ENCODE measurements around the gene SCAMP4.
A peak's percentile ranks its signal among the peaks of the same experiment; 100 is the strongest.
"Not testable (repeated sequence)": the region's sequence is repeated elsewhere in the genome, so short reads cannot be mapped to it uniquely, and the experiment has no call there.

SCAMP4 gene

GRCh38 chr19:1883784-1884183 lies 21.4 kb upstream of the SCAMP4 start:
- no peak for DNase-seq

GRCh38 chr19:1884291-1884718 lies 20.9 kb upstream of the SCAMP4 start:
- no peak for DNase-seq

GRCh38 chr19:1884719-1885334 lies 20.4 kb upstream of the SCAMP4 start:
- DNase-seq: no peak

DNA sequence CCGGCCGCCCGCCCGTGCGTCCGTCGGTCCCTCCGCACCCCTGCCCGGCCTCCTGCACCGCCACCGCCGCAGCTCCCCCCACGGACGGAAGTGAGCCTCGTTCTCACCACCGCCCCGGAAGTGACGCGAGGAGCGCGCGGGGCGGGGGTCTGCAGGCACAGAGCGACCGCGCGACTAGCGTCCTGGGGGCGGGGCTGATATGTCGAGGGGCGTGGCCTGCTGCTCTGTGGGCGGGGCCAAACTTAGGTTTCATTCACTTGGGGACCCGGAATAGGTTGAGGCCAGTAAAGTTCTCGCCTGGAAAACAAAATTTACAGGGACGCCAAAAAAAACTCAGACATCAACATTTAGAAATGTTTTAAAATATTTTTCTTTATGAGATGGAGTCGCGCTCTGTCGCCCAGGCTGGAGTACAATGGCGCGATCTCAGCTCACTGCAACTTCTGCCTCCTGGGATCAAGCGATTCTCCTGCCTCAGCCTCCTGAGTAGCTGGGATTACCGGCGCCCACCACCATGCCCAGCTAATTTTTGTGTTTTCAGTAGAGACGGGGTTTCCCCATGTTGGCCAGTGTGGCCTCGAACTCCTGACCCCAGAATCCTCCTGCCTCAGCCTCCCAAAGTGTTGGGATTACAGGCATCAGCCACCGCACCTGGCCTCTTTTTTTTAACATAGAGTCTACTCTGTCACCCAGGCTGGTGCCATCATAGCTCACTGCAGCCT lies 19.6 kb upstream of the SCAMP4 start, which contains the start of gene ABHD17A:
Gene ABHD17A (minus strand): TSS at position 99 of the 722 bp plus-strand sequence. CDS start 3,930 bp downstream, outside the sequence.
- DNase-seq: peak; percentile 33

DNA sequence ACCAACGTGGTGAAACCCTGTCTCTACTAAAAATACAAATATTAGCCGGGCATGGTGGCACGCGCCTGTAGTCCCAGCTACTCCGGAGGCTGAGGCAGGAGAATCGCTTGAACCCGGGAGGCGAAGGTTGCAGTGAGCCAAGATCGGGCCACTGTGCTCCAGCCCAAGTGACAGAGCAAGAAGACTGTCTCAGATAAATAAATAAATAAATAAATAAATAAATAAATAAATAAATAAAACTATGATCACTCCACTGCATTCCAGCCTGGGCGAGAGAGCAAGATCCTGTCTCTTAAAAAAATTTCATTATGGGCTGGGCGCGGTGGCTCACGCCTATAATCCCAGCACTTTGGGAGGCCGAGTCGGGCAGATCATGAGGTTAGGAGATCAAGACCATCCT lies 18.8 kb upstream of the SCAMP4 start:
- DNase-seq: not testable (repeated sequence)

- DNase-seq: no peak
These were observed 16.8 kb upstream of the SCAMP4 start for GRCh38 chr19:1888385-1888784.

- no peak for DNase-seq
These were observed 15.3 kb upstream of the SCAMP4 start for GRCh38 chr19:1889907-1890306.

- DNase-seq: no peak
These were observed 11.4 kb upstream of the SCAMP4 start for GRCh38 chr19:1893791-1894190.

DNA sequence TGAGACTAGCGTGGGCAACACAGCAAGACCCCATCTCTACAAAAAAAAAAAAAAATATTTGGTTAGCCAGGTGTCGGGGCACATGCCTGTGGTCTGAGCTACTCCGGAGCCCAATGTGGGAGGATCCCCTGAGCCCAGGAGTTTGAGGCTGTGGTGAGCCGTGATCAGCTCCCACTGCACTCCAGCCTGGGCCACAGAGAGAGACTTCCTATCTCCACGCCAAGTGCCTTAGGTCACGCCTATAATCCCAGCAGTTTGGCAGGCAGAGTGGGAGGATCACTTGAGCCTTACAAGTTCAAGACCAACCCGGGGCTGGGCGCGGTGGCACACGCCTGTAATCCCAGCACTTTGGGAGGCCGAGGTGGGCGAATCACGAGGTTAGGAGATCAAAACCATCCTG lies 8.7 kb upstream of the SCAMP4 start:
- DNase-seq: no peak

DNA sequence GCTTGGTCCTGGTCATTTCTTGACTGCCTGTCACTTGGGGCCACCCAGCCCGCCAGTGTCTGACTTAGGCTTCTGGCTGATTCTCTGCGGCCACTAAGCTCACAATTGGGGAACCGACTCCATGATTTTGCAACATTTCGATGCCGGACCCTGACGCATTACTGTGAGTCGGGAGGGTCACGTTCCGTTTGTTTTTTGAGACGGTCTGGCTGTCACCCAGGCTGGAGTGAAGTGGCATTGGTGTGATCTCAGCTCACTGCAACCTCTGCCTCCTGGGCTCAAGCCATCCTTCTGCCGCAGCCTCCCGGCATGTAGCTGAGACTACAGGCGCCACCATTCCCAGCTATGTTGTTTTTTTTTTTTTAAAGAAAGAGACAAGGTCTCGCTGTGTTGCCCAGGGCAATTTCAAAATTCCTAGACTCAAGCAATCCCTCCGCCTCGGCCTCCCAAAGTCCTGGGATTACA lies 3.2 kb upstream of the SCAMP4 start:
- no peak for DNase-seq

DNA sequence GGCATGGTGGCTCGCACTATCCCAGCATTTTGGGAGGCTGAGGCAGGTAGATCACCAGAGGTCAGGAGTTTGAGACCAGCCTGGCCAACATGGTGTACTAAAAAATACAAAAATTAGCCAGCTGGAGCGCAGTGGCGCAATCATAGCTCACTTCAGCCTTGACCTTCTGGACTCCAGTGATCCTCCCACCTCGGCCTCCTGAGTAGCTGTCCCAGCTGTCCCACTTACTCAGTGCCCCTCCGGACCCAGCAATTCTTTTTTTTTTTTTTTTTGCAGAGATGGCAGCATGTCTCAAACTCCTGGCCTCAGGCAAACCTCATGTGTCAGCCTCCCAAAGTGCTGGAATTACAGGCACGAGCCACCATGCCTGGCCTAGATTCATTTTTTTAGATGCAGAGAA lies 2.3 kb upstream of the SCAMP4 start:
- DNase-seq: no peak

DNA sequence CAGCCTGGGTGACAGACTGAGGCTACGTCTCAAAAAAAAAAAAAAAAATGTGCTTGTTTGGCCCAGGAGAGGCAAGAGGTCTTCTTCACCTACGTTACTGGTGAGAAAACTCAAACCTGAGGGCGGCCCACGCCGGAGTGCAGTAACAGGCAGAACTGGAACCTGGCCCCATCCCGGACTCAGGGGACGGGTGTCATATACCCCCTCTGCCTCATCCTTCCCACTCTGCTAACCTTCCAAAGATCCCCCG lies 414 bp upstream of the SCAMP4 start:
- DNase-seq: no peak

DNA sequence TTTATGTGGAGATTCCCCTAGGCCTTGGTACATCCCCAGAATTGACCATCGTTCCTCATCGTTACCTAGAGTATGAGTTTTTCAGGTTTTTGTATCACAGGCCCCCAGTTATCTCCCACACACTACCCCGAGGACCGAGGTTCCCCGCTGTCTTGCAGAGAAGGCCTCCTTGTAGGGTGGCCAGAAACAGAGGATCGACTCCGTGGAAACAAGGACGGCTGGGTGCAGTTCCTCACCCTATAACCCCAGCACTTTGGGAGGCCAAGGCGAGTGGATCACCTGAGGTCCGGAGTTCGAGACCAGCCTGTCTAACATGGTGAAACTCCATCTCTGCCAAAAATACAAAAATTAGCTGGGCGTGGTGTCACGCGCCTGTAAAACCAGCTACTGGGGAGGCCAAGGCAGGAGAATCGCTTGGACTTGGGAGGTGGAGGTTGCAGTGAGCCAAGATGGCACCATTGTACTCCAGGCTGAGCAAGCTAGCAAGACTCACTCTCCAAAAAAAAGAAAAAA lies 720 bp downstream of the SCAMP4 start:
- DNase-seq: no peak

DNA sequence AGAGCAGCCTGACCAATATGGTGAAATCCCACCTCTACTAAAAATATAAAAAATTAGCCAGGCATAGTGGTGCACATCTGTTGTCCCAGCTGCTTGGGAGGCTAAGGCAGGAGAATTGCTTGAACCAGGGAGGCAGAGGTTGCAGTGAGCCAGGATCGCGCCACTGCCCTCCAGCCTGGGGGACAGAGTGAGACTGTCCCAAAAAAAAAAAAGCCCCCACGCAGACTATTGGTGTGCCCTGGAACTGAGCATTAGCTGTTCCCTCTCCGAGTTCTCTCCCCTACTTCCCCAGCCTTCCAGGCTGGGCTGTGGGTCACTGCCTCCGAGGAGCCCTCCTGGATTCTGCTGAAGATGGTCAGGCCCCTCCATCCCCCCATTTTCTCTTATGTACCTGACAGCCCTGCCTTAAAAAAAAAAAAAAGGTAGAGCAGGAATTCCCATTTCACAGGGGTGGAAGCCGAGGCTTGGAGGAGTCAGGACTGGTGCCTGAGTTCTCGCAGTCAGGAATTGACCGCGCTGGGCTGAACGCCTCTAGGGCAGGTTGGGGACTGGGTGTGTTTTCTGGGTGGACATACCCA lies 1.9 kb downstream of the SCAMP4 start:
- DNase-seq: no peak

GRCh38 chr19:1907563-1908363 lies 2.6 kb downstream of the SCAMP4 start:
- DNase-seq: no peak

GRCh38 chr19:1908364-1908678 lies 3.1 kb downstream of the SCAMP4 start:
- DNase-seq: no peak

DNA sequence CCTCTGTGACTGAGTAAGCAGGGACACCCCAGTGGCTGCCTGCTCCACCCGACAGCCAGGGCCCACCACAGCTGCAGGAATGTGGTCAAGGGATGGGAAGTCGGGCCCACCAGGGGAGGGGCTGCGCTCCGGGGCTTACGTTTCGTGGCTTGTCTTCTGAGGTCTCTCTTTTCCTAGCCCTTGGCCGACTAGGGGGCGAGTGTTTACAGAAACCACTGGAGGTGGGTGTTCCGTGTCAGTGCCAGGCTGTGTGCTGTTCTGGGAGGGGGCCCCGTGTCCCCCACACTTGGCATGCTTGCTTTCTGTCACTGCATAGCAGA lies 4.5 kb downstream of the SCAMP4 start:
- DNase-seq: no peak

GRCh38 chr19:1910177-1910576 lies 5.0 kb downstream of the SCAMP4 start:
- DNase-seq: no peak

DNA sequence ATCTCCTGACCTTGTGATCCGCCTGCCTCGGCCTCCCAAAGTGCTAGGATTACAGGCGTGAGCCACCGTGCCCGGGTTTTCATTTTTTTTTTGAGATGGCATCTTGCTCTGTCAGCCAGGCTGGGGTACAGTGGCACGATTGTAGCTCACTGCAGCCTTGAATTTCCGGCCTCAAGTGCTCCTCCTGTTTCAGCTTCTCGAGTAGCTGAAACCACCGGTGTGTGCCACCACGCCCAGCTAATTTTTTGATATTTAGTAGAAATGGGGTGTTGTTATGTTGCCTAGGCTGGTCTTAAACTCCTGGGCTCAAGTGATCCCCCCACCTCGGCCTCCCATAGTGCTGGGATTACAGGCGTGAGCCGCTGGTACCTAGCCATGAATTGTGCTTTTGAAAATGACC lies 5.9 kb downstream of the SCAMP4 start:
- no peak for DNase-seq

- no peak for DNase-seq
These were observed 6.8 kb downstream of the SCAMP4 start for GRCh38 chr19:1911995-1912394.

GRCh38 chr19:1912760-1913505 lies 7.7 kb downstream of the SCAMP4 start:
- DNase-seq: no peak

DNA sequence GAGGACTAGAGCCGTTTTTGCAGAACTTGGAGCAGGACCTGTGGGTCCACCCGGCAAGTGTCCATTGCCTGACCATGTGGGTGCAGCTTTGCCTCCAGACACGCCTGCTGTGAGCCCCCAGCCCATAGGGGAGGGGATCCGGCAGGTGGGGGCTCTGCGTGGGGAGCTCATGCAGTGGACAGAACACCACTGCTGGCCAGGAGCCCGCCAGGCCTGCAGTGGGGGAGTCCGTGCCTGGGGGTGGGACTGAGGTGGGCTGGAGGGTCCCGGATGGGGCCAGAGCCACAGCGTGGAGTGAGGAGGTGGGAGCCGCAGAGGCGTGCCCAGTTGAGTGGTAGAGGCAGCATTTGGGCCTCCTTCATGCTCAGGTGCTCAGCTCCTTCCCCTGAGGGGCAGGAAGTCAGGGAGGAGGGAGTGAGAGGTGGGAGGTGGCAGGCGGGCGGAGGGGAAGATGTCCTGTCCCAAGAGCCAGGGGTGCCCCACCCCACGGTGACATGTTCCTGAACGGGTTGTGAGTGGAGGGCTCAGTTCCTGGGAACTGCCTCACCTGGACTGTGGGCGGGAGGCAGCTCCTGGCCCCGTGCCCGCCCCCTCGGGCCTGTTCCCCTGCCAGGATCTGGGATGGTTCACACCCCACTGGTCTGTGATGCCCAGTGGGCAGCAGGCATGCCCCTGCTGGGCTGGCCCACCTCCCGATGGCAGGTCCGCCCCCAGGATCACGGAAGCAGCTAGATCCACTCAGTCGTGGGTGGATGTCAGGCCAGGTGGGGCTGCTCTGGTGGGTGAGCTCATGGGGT lies 8.8 kb downstream of the SCAMP4 start:
- no peak for DNase-seq

Measured in NCI-H187 treated with DMSO at 0.1 percent for 48 hours (cell line).